Gastroesophageal sphincter (tissue), 3 donors: ENCODE data around the gene RNF25.

Source experiments
- POLR2AphosphoS5 ChIP-seq: sonication (generic); formaldehyde crosslinking; IDR thresholded peaks from one replicate; pipeline ENCODE4 v1.6.1; 2017; ENCODE audit warnings: antibody characterized with exemption
- TF ChIP-seq, protein P1 (sequence below), 4 experiments: fragments of 200-600 bp in 2 of 4; fragments of 450-650 bp in 2 of 4; sonication (generic) in 1 of 4; IDR thresholded peaks; one replicate each; pipeline ENCODE4 v1.5.1; 2017 to 2019; ENCODE audit warnings: antibody characterized with exemption in 4 of 4, mild to moderate bottlenecking in 2 of 4, moderate library complexity in 2 of 4

DNA sequence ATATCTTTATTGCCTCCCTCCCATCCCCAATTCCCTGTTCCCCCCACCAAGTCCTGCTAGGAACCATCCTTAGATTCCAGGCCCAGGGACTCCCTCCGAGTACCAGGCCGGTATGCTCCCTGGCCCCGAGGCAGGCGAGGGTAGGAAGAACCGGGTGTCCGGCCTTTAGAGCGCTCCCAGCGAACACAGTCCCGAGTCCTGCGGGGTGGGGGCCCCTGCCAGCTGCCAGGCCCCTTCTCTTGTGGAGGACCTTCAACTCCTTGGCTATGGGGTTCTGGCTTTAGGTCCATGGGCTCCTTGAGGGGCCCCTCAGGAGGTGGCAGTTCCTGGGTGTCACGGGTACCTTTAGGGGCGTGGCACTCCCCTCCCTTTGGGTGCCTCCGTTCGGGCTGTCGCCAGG is 7.9 kb downstream of the RNF25 start:
- TF ChIP-seq, protein P1, sequence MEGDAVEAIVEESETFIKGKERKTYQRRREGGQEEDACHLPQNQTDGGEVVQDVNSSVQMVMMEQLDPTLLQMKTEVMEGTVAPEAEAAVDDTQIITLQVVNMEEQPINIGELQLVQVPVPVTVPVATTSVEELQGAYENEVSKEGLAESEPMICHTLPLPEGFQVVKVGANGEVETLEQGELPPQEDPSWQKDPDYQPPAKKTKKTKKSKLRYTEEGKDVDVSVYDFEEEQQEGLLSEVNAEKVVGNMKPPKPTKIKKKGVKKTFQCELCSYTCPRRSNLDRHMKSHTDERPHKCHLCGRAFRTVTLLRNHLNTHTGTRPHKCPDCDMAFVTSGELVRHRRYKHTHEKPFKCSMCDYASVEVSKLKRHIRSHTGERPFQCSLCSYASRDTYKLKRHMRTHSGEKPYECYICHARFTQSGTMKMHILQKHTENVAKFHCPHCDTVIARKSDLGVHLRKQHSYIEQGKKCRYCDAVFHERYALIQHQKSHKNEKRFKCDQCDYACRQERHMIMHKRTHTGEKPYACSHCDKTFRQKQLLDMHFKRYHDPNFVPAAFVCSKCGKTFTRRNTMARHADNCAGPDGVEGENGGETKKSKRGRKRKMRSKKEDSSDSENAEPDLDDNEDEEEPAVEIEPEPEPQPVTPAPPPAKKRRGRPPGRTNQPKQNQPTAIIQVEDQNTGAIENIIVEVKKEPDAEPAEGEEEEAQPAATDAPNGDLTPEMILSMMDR (IDR thresholded peaks at IDR 0.05), result no peak
- TF ChIP-seq POLR2AphosphoS5, result no peak
